GM21619 (cell line): ENCODE results near the gene ABI1.

Experiments used
- ATAC-seq: cut with Tn5 transposase; IDR thresholded peaks from one replicate; pipeline ENCODE4 v1.9.1; 2021; ENCODE audit not compliant: unreplicated experiment

Gene ABI1

GRCh38 chr10:26776258-26776657 lies 84.5 kb downstream of the ABI1 start:
- no peak for ATAC-seq

GRCh38 chr10:26773633-26774032 lies 87.1 kb downstream of the ABI1 start:
- ATAC-seq, result no peak

- no peak for ATAC-seq
These were observed 90.7 kb downstream of the ABI1 start for GRCh38 chr10:26770069-26770468.

GRCh38 chr10:26765549-26765948 lies 95.2 kb downstream of the ABI1 start:
- ATAC-seq, result no peak

GRCh38 chr10:26759008-26759407 lies 101.8 kb downstream of the ABI1 start:
- ATAC-seq, result no peak

- peak; percentile 96 for ATAC-seq
These were observed 105.3 kb downstream of the ABI1 start for GRCh38 chr10:26755443-26755903.

- no peak for ATAC-seq
These were observed 114.7 kb downstream of the ABI1 start for GRCh38 chr10:26746061-26746460.

GRCh38 chr10:26743841-26744240 lies 116.9 kb downstream of the ABI1 start:
- no peak for ATAC-seq

GRCh38 chr10:26743091-26743490 lies 117.7 kb downstream of the ABI1 start:
- no peak for ATAC-seq

GRCh38 chr10:26741368-26741767 lies 119.4 kb downstream of the ABI1 start:
- no peak for ATAC-seq

- ATAC-seq, result peak; percentile 49
These were observed 121.6 kb downstream of the ABI1 start for GRCh38 chr10:26739071-26739631.

GRCh38 chr10:26738301-26738911 lies 122.4 kb downstream of the ABI1 start:
- no peak for ATAC-seq

GRCh38 chr10:26737730-26738129 lies 123.0 kb downstream of the ABI1 start:
- peak; percentile 68 for ATAC-seq

GRCh38 chr10:26735435-26735834 lies 125.3 kb downstream of the ABI1 start:
- ATAC-seq, result no peak

- ATAC-seq, result no peak
These were observed 126.8 kb downstream of the ABI1 start for GRCh38 chr10:26733750-26734568.

GRCh38 chr10:26730552-26730951 lies 130.2 kb downstream of the ABI1 start:
- ATAC-seq, result no peak

- no peak for ATAC-seq
These were observed 131.4 kb downstream of the ABI1 start for GRCh38 chr10:26729395-26729794.

GRCh38 chr10:26728957-26729356 lies 131.8 kb downstream of the ABI1 start:
- ATAC-seq, result no peak

GRCh38 chr10:26727005-26727404 lies 133.8 kb downstream of the ABI1 start:
- no peak for ATAC-seq

GRCh38 chr10:26725837-26726727 lies 134.7 kb downstream of the ABI1 start:
- ATAC-seq, result no peak

GRCh38 chr10:26723016-26723415 lies 137.7 kb downstream of the ABI1 start:
- no peak for ATAC-seq
